HEK293 (cell line): Measurements from ENCODE around the gene KRTAP5-2.

ENCODE experiments used
- CTCF ChIA-PET: fragments of 350-600 bp; formaldehyde crosslinking; extraction: SDS; loops from one replicate; lab custom pipeline; 2021; ENCODE audit warnings: antibody characterized with exemption; lab: Yijun Ruan, JAX
- POLR2A ChIA-PET: fragments of 300-600 bp; formaldehyde crosslinking; extraction: SDS; loops from one replicate; lab custom pipeline; 2020; ENCODE audit warnings: antibody characterized with exemption, inconsistent platforms; lab: Yijun Ruan, JAX
- H3K27ac ChIP-seq: fragments of 200-500 bp; sonication (Bioruptor generic); 2 replicates; pipeline ENCODE4 v1.5.1; 2014; ENCODE audit warnings: low read depth, low read length, control low read depth, inconsistent platforms; ENCODE audit errors: extremely low read depth
- H3K36me3 ChIP-seq, 2 experiments: fragments of 200-500 bp in 1 of 2; sonication (Bioruptor generic) in 1 of 2; 1 replicate in 1 of 2; 2 replicates in 1 of 2; pipeline ENCODE4 v1.5.1; 2014 to 2017; ENCODE audit warnings: inconsistent platforms in 2 of 2, low read length in 2 of 2; ENCODE audit not compliant: control insufficient read depth in 2 of 2, insufficient read depth in 1 of 2
- H3K4me1 ChIP-seq: fragments of 200-500 bp; sonication (Bioruptor generic); 2 replicates; pipeline ENCODE4 v1.5.1; 2014; ENCODE audit warnings: mild to moderate bottlenecking, low read length, inconsistent platforms; ENCODE audit not compliant: control insufficient read depth, insufficient read depth
- H3K4me3 ChIP-seq: 2 replicates; pipeline ENCODE4 v1.5.1; 2011; ENCODE audit warnings: low read depth, mild to moderate bottlenecking, control low read depth, low read length, moderate library complexity
- H3K9me3 ChIP-seq: fragments of 200-500 bp; sonication (Bioruptor generic); 2 replicates; pipeline ENCODE4 v1.5.1; 2014; ENCODE audit warnings: low read depth, low read length, inconsistent platforms; ENCODE audit not compliant: control insufficient read depth, insufficient read depth
- GLIS1 ChIP-seq: fragments of 450-650 bp; formaldehyde crosslinking; IDR thresholded peaks from 2 replicates; pipeline ENCODE4 v1.5.1; 2016; ENCODE audit warnings: missing biosample characterization, missing genetic modification characterization
- GLIS2 ChIP-seq: fragments of 450-650 bp; formaldehyde crosslinking; IDR thresholded peaks from 2 replicates; pipeline ENCODE4 v1.5.1; 2016; ENCODE audit warnings: missing biosample characterization, missing genetic modification characterization
- PRDM1 ChIP-seq: fragments of 450-650 bp; formaldehyde crosslinking; IDR thresholded peaks from 2 replicates; pipeline ENCODE4; 2016; ENCODE audit warnings: missing biosample characterization, missing genetic modification characterization
- SALL2 ChIP-seq: fragments of 450-650 bp; formaldehyde crosslinking; IDR thresholded peaks from 2 replicates; pipeline ENCODE4 v1.5.0; 2017; ENCODE audit warnings: missing biosample characterization, mild to moderate bottlenecking, missing genetic modification characterization, borderline replicate concordance
- SP7 ChIP-seq: fragments of 450-650 bp; formaldehyde crosslinking; IDR thresholded peaks from 2 replicates; pipeline ENCODE4 v1.5.1; 2016; ENCODE audit warnings: missing biosample characterization, missing genetic modification characterization
- WT1 ChIP-seq: fragments of 450-650 bp; formaldehyde crosslinking; IDR thresholded peaks from 2 replicates; pipeline ENCODE4 v1.5.1; 2016; ENCODE audit warnings: missing biosample characterization, missing genetic modification characterization
- ZEB2 ChIP-seq: fragments of 450-650 bp; formaldehyde crosslinking; IDR thresholded peaks from 2 replicates; pipeline ENCODE4 v1.5.1; 2016; ENCODE audit warnings: missing biosample characterization, missing genetic modification characterization
- ZIC2 ChIP-seq: fragments of 450-650 bp; formaldehyde crosslinking; IDR thresholded peaks from 2 replicates; pipeline ENCODE4 v1.5.1; 2016; ENCODE audit warnings: missing biosample characterization, missing genetic modification characterization
- ZNF138 ChIP-seq: fragments of 450-650 bp; formaldehyde crosslinking; IDR thresholded peaks from 2 replicates; pipeline ENCODE4 v1.5.1; 2016; ENCODE audit warnings: missing biosample characterization, missing genetic modification characterization, borderline replicate concordance
- ZNF140 ChIP-seq: fragments of 450-650 bp; formaldehyde crosslinking; IDR thresholded peaks from 2 replicates; pipeline ENCODE4 v1.5.1; 2016; ENCODE audit warnings: missing biosample characterization, missing genetic modification characterization
- ZNF19 ChIP-seq: fragments of 450-650 bp; formaldehyde crosslinking; IDR thresholded peaks from 2 replicates; pipeline ENCODE4; 2016; ENCODE audit warnings: missing biosample characterization, missing genetic modification characterization, low read depth
- ZNF266 ChIP-seq: fragments of 450-650 bp; formaldehyde crosslinking; IDR thresholded peaks from 2 replicates; pipeline ENCODE4 v1.5.1; 2016; ENCODE audit warnings: missing biosample characterization, missing genetic modification characterization, low read depth
- ZNF341 ChIP-seq: fragments of 450-650 bp; formaldehyde crosslinking; IDR thresholded peaks from 2 replicates; pipeline ENCODE4; 2016; ENCODE audit warnings: low read depth, missing biosample characterization, missing genetic modification characterization
- ZNF350 ChIP-seq: fragments of 450-650 bp; formaldehyde crosslinking; IDR thresholded peaks from 2 replicates; pipeline ENCODE4 v1.5.0; 2017; ENCODE audit warnings: missing biosample characterization, mild to moderate bottlenecking, missing genetic modification characterization
- ZNF366 ChIP-seq: fragments of 450-650 bp; formaldehyde crosslinking; conservative IDR thresholded peaks from 2 replicates; pipeline ENCODE4 v1.5.1; 2016; ENCODE audit warnings: missing biosample characterization, missing genetic modification characterization
- ZNF391 ChIP-seq: fragments of 450-650 bp; formaldehyde crosslinking; IDR thresholded peaks from 2 replicates; pipeline ENCODE4 v1.5.1; 2016; ENCODE audit warnings: low read depth, missing biosample characterization, missing genetic modification characterization, borderline replicate concordance
- ZNF423 ChIP-seq: fragments of 450-650 bp; formaldehyde crosslinking; IDR thresholded peaks from 2 replicates; pipeline ENCODE4 v1.5.1; 2016; ENCODE audit warnings: missing biosample characterization, missing genetic modification characterization
- ZNF473 ChIP-seq: fragments of 450-650 bp; formaldehyde crosslinking; IDR thresholded peaks from 2 replicates; pipeline ENCODE4 v1.5.1; 2017; ENCODE audit warnings: missing biosample characterization, missing genetic modification characterization
- ZNF48 ChIP-seq: fragments of 450-650 bp; formaldehyde crosslinking; IDR thresholded peaks from 2 replicates; pipeline ENCODE4 v1.5.1; 2016; ENCODE audit warnings: missing biosample characterization, missing genetic modification characterization
- ZNF544 ChIP-seq: fragments of 450-650 bp; formaldehyde crosslinking; IDR thresholded peaks from 2 replicates; pipeline ENCODE4 v1.5.0; 2017; ENCODE audit warnings: missing biosample characterization, missing genetic modification characterization
- ZNF555 ChIP-seq: fragments of 450-650 bp; formaldehyde crosslinking; conservative IDR thresholded peaks from 2 replicates; pipeline ENCODE4 v1.5.1; 2017; ENCODE audit warnings: missing biosample characterization, mild to moderate bottlenecking, missing genetic modification characterization, inconsistent platforms
- ZNF624 ChIP-seq: fragments of 450-650 bp; formaldehyde crosslinking; IDR thresholded peaks from 2 replicates; pipeline ENCODE4 v1.5.1; 2017; ENCODE audit warnings: missing biosample characterization, missing genetic modification characterization
- ZNF843 ChIP-seq: fragments of 450-650 bp; formaldehyde crosslinking; IDR thresholded peaks from 2 replicates; pipeline ENCODE4 v1.5.1; 2016; ENCODE audit warnings: missing biosample characterization, missing genetic modification characterization
- TF ChIP-seq, protein P1 (sequence below): fragments of 450-650 bp; formaldehyde crosslinking; IDR thresholded peaks from 2 replicates; pipeline ENCODE4 v1.5.1; 2017; ENCODE audit warnings: missing biosample characterization, missing genetic modification characterization
- TF ChIP-seq, protein P2 (sequence below): fragments of 450-650 bp; formaldehyde crosslinking; IDR thresholded peaks from 2 replicates; pipeline ENCODE4 v1.5.1; 2016; ENCODE audit warnings: missing biosample characterization, missing genetic modification characterization
- TF ChIP-seq, protein P3 (sequence below): fragments of 450-650 bp; formaldehyde crosslinking; IDR thresholded peaks from 2 replicates; pipeline ENCODE4 v1.5.1; 2016; ENCODE audit warnings: missing biosample characterization, missing genetic modification characterization
- TF ChIP-seq, protein P4 (sequence below): fragments of 450-650 bp; formaldehyde crosslinking; IDR thresholded peaks from 2 replicates; pipeline ENCODE4 v1.5.1; 2016; ENCODE audit warnings: missing biosample characterization, missing genetic modification characterization

Gene KRTAP5-2

DNA sequence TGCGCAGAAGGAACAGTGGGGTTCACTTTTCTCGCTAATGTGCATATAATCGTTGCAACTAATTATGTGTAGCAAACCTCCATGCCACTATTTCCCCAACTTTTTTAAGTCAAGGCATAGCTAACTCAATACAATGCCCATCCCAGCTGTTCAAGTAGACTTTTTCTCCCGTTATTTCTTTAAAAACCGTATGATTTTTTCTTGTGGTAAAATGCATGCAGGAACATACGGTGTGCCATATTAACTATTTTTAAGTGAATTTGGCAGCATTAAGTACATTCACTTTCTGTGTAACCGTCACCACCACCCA, 23.2 kb downstream of the KRTAP5-2 start:
- TF ChIP-seq ZNF624 (tag by site-specific recombination): no peak
- ChIA-PET CTCF (interaction anchor here (0.6 to 3.4 kb wide), 34 partner anchors 8 to 854 kb away, joined by 3 to 138 read pairs (median 4); no protein-coding TSS in a partner anchor), POLR2A (interaction anchor here (0.5 to 2.7 kb wide), 7 partner anchors 10 to 769 kb away, joined by 3 to 24 read pairs (median 5); no protein-coding TSS in a partner anchor)
- Histone ChIP-seq H3K4me3 (no peak overlapping the region), H3K36me3 (no peaks in the 10 kb centered on the region), H3K4me1 (no peaks in the 10 kb centered on the region; the same call in 1 of the 2 replicates), H3K9me3 (no peaks in the 10 kb centered on the region), H3K27ac (no peak overlapping the region)

DNA sequence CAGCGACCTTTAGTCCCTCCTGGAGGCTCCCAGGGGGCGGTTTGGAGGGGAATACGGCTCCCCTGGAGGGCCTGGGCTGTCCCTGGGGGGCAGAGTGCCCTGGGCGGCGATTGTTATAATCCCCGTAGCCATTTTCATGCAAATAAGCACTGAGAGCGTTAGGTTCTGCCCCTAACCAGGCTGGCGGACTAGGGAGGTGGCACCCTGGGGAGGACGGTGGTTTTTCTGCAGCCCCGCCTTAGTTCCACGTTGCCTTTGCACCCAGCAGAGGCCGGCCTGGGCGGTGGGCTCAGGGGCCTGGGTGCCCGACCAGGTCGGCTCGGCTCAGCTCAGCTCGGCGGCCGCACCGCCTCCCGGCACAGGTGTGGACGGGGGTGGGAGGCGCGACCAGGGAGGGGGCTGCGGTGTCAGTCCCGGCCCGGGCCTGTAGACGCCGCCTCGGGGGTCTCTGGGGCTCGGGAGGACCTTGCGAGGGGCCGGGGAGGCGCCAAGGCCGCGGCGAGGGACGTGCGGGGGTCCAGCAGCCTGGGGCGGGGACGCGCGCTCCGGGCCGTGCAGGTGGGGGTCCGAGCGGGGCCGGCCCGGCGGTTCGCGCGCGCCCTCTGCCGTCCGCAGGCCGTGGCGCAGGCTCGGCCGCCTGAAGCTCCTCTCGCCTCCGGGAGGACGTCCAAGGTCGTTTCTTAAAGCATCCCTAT, 23.7 kb downstream of the KRTAP5-2 start:
- Histone ChIP-seq H3K9me3 (no peaks in the 10 kb centered on the region), H3K4me1 (no peaks in the 10 kb centered on the region; the same call in 1 of the 2 replicates), H3K36me3 (peaks cover 0 to 4% of the 10 kb centered on the region in 2 experiments; a peak in 1 of 3 replicates), H3K4me3 (peak overlapping the region; percentile 50), H3K27ac (no peak overlapping the region)
- ChIA-PET CTCF (interaction anchor here (0.6 to 3.4 kb wide), 35 partner anchors 8 to 855 kb away, joined by 3 to 138 read pairs (median 4); no protein-coding TSS in a partner anchor), POLR2A (interaction anchor here (0.5 to 2.7 kb wide), 7 partner anchors 10 to 768 kb away, joined by 3 to 24 read pairs (median 5); no protein-coding TSS in a partner anchor)
- TF ChIP-seq ZNF350 (tag by site-specific recombination) (no peak), SP7 (tag by site-specific recombination) (no peak), GLIS2 (tag by site-specific recombination) (peak; percentile 73), ZNF138 (tag by site-specific recombination) (no peak), ZNF48 (tag by site-specific recombination) (no peak), ZNF843 (tag by site-specific recombination) (no peak), PRDM1 (tag by site-specific recombination) (no peak), ZNF140 (tag by site-specific recombination) (no peak), ZIC2 (tag by site-specific recombination) (peak; percentile 79), ZNF423 (tag by site-specific recombination) (peak; percentile 84), WT1 (peak; percentile 20; the same call in 1 of the 2 replicates), ZNF366 (tag by site-specific recombination) (no peak), ZNF555 (tag by site-specific recombination) (no peak), ZNF266 (tag by site-specific recombination) (no peak), ZNF19 (tag by site-specific recombination) (no peak), ZNF473 (tag by site-specific recombination) (no peak), ZEB2 (tag by site-specific recombination) (no peak; the same call in 1 of the 2 replicates), ZNF341 (no peak), GLIS1 (tag by site-specific recombination) (peak; percentile 99), SALL2 (no peak), ZNF544 (no peak), ZNF391 (tag by site-specific recombination) (no peak)
- TF ChIP-seq, protein P1, sequence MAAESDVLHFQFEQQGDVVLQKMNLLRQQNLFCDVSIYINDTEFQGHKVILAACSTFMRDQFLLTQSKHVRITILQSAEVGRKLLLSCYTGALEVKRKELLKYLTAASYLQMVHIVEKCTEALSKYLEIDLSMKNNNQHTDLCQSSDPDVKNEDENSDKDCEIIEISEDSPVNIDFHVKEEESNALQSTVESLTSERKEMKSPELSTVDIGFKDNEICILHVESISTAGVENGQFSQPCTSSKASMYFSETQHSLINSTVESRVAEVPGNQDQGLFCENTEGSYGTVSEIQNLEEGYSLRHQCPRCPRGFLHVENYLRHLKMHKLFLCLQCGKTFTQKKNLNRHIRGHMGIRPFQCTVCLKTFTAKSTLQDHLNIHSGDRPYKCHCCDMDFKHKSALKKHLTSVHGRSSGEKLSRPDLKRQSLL (tag by site-specific recombination): no peak
- TF ChIP-seq, protein P2, sequence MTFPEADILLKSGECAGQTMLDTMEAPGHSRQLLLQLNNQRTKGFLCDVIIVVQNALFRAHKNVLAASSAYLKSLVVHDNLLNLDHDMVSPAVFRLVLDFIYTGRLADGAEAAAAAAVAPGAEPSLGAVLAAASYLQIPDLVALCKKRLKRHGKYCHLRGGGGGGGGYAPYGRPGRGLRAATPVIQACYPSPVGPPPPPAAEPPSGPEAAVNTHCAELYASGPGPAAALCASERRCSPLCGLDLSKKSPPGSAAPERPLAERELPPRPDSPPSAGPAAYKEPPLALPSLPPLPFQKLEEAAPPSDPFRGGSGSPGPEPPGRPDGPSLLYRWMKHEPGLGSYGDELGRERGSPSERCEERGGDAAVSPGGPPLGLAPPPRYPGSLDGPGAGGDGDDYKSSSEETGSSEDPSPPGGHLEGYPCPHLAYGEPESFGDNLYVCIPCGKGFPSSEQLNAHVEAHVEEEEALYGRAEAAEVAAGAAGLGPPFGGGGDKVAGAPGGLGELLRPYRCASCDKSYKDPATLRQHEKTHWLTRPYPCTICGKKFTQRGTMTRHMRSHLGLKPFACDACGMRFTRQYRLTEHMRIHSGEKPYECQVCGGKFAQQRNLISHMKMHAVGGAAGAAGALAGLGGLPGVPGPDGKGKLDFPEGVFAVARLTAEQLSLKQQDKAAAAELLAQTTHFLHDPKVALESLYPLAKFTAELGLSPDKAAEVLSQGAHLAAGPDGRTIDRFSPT (tag by site-specific recombination): peak; percentile 83
- TF ChIP-seq, protein P3, sequence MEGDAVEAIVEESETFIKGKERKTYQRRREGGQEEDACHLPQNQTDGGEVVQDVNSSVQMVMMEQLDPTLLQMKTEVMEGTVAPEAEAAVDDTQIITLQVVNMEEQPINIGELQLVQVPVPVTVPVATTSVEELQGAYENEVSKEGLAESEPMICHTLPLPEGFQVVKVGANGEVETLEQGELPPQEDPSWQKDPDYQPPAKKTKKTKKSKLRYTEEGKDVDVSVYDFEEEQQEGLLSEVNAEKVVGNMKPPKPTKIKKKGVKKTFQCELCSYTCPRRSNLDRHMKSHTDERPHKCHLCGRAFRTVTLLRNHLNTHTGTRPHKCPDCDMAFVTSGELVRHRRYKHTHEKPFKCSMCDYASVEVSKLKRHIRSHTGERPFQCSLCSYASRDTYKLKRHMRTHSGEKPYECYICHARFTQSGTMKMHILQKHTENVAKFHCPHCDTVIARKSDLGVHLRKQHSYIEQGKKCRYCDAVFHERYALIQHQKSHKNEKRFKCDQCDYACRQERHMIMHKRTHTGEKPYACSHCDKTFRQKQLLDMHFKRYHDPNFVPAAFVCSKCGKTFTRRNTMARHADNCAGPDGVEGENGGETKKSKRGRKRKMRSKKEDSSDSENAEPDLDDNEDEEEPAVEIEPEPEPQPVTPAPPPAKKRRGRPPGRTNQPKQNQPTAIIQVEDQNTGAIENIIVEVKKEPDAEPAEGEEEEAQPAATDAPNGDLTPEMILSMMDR: no peak
- TF ChIP-seq, protein P4, sequence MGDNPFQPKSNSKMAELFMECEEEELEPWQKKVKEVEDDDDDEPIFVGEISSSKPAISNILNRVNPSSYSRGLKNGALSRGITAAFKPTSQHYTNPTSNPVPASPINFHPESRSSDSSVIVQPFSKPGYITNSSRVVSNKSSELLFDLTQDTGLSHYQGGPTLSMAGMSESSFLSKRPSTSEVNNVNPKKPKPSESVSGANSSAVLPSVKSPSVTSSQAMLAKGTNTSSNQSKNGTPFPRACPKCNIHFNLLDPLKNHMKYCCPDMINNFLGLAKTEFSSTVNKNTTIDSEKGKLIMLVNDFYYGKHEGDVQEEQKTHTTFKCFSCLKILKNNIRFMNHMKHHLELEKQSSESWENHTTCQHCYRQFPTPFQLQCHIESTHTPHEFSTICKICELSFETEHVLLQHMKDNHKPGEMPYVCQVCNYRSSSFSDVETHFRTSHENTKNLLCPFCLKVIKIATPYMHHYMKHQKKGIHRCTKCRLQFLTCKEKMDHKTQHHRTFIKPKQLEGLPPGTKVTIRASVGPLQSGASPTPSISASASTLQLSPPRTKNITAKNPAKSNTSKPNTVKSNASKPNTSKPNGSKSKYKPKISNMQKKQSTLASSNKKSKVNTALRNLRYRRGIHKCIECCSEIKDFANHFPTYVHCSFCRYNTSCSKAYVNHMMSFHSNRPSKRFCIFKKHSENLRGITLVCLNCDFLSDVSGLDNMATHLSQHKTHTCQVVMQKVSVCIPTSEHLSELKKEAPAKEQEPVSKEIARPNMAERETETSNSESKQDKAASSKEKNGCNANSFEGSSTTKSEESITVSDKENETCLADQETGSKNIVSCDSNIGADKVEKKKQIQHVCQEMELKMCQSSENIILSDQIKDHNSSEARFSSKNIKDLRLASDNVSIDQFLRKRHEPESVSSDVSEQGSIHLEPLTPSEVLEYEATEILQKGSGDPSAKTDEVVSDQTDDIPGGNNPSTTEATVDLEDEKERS: no peak
